ENCODE measurements around the gene VIPR1. TPM values are rescaled to one million over a fixed set of nuclear protein-coding genes. Genes with fewer than 3 reads are reported as not detected.

VIPR1 gene
- polyA plus RNA-seq, 6 donors from 2014 or later = 0.57 to 3.0 (median 0.69) TPM; not detected in 1

GRCh38 chr3:42532229-42532628 is 29.8 kb downstream of the VIPR1 start:
- H3K27me3 Mint-ChIP-seq = no peaks in the 10 kb centered on the region
- ATAC-seq (ENCODE audit: low read depth in 2 of 2) (no peak), DNase-seq (no peak)
- H3K36me3 Mint-ChIP-seq = no peaks in the 10 kb centered on the region
- H3K4me3 Mint-ChIP-seq = peak overlapping the region in 1 of 8 donors; percentile 48
- H3K27ac Mint-ChIP-seq = peak overlapping the region in 1 of 6 donors; percentile 66
- H3K9me3 Mint-ChIP-seq = peaks cover 0 to 3% (median 0%) of the 10 kb centered on the region in 7 donors
- H3K4me1 Mint-ChIP-seq = peaks cover 11 to 20% (median 12%) of the 10 kb centered on the region in 3 donors

DNA sequence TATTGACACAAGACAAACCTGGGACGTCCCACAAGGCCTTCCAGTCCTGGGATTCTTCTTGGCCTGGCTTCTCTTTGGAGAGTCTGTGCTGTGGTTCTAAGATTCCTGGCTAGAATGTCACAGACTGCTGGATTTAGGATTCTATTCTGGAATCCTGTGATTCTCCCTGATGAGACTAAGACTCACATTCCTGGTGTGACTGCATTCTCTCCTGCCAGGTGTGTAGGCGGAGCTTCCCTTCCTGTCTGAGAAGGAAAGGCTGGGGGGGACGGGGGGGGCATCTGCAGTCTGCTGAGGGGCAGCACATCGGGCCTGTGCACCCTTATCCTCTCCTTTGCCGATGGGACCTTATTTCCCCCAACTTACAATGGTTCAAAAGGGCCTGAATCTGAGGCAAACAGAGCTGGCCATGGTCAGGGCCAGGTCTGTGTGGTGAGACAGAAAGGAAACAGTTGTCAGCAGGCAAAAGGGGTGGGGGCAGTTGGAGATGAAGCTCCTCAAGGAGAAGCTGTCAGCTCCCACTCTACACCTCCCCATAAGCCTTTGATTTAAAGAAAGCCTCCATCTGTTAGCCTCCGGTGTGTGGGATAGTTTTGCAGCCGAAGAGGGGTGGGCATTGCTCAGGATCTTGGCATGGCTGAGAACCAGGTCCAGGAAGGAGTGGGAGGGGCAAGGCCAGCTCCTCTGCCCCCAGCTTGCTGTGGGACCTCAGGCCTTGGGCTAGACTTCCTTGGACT is 30.9 kb downstream of the VIPR1 start:
- Mint-ChIP-seq H3K36me3 (no peaks in the 10 kb centered on the region), H3K4me1 (peaks cover 11 to 20% (median 12%) of the 10 kb centered on the region in 3 donors), H3K9me3 (peaks cover 0 to 3% (median 0%) of the 10 kb centered on the region in 7 donors), H3K27ac (no peak overlapping the region), H3K4me3 (no peak overlapping the region), H3K27me3 (peaks cover 0 to 3% (median 0%) of the 10 kb centered on the region in 3 donors)
- ATAC-seq (ENCODE audit: low read depth in 2 of 2) (no peak), DNase-seq (no peak)

- H3K4me1 Mint-ChIP-seq = peaks cover 0 to 9% (median 4%) of the 10 kb centered on the region in 3 donors
- no peak for ATAC-seq (ENCODE audit: low read depth in 2 of 2)
- H3K9me3 Mint-ChIP-seq = no peaks in the 10 kb centered on the region
- H3K4me3 Mint-ChIP-seq = peak overlapping the region in 1 of 8 donors; percentile 15
- peak; percentile 8 for DNase-seq
- peaks cover 0 to 13% (median 6%) of the 10 kb centered on the region in 3 donors for H3K27me3 Mint-ChIP-seq
- H3K27ac Mint-ChIP-seq = peak overlapping the region in 1 of 6 donors; percentile 78
- H3K36me3 Mint-ChIP-seq = no peaks in the 10 kb centered on the region
These were observed 33.7 kb downstream of the VIPR1 start for GRCh38 chr3:42535981-42536784.

GRCh38 chr3:42537350-42537749 is 34.9 kb downstream of the VIPR1 start:
- Mint-ChIP-seq H3K36me3 (no peaks in the 10 kb centered on the region), H3K9me3 (no peaks in the 10 kb centered on the region), H3K4me1 (peaks cover 0 to 9% (median 4%) of the 10 kb centered on the region in 3 donors), H3K27me3 (peaks cover 0 to 13% (median 6%) of the 10 kb centered on the region in 3 donors), H3K27ac (peak overlapping the region in 1 of 6 donors; percentile 36), H3K4me3 (no peak overlapping the region)
- DNase-seq = no peak
- ATAC-seq (ENCODE audit: low read depth in 2 of 2) = no peak

DNA sequence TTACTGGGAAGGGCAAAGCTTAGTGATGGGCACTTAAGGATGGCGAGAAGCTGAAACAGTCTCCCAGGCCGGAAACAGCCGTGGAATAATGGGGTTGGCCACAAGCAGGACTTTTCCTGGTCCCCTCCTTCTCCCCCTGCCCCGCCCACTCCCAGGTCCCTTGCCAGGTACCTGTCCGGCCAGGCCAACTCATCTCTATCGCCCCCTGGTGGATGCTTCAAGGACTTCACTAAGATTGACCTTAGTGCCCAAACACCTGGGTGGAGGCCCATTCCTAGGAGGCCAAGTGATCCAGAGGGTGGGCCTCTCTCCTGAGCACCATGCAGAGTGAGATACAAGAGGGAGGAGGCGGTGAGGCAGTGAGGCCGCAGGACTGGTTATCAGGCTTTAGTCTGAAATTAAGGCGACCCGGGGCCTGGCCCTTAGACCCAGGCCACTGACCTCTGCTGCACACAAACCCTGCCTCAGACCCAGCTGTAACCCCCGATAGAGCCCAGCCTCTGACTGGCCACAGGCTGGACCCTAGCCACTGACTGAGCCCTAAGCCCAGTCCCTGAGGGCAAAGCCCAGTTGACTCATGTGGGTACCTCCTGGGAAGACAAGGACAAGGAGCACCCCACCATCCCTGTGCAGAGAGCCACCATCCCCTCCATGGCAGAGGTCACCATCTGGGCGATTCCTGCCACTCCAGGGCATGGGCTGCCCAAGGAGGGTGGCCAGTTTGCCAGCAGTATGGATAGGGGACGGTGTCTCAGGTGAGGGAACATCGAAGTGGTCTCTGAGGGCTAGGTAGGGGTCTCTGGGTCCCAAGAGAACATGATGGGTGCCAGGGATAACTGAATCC is 37.6 kb downstream of the VIPR1 start:
- Mint-ChIP-seq H3K4me3 (no peak overlapping the region), H3K27ac (peak overlapping the region in 1 of 6 donors; percentile 0), H3K27me3 (peaks cover 0 to 13% (median 6%) of the 10 kb centered on the region in 3 donors), H3K4me1 (peaks cover 0 to 9% (median 4%) of the 10 kb centered on the region in 3 donors), H3K9me3 (no peaks in the 10 kb centered on the region), H3K36me3 (no peaks in the 10 kb centered on the region)
- DNase-seq (peak; percentile 54), ATAC-seq (ENCODE audit: low read depth in 2 of 2) (peak; percentile 38 to 58)

DNA sequence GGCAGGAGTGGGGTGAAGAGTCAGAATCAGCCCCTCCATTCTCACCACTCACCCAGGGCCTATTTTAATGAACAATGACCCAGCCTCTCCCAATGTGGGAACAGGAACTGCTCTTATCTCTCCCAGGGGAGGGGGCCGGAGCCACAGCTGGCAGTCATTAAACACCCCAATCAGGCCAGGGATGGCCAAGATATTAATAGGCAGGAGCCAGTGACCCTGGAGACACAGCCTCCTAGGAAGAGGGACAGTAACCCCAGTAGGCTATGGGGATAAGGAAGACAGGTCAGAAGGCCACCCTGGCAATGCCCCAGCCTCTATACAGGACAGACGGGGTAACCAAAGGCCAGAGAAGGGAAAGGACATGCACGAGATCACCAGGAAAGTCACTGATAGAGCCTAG is 38.6 kb downstream of the VIPR1 start:
- no peak overlapping the region for H3K27ac Mint-ChIP-seq

DNA sequence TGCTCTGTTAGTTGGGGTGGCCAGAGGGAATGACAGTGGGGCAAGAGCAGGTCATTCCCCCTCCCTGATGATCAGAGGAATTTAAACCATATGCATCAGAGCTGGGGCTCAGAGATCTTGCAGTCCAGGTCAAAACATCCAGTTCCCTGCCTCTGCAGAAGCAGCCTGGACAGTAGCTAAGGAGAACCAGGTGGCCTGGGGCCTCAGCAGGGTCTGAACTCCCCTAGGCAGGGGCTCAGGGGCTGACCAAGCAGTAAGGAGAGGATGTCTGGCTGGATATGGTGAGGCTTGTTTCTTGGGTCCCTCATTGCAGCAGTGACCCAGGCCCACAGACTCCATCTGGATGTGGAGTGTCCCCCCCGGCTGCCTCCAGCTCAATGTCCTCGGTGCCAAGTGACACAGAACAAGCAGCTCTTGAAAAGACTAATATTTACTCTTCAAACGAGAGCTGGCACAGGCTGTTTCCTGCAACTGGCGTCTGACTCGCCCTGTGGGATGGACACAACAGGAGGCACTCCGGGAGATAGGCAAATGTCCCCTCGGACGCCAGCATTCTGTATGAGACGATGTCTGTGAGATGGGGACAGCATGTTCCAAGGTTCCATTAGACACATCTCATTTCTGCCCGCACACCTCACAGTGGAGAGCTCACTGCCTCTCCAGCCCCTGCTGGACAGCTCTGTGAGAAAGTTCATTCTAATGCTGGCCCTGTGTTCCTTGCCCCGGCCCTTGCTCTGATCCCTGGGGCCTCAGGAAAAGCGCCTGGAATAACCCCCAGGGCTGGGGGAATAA is 42.2 kb downstream of the VIPR1 start:
- Mint-ChIP-seq H3K9me3 (no peaks in the 10 kb centered on the region), H3K4me3 (no peak overlapping the region), H3K4me1 (peaks cover 0 to 3% (median 2%) of the 10 kb centered on the region in 3 donors), H3K27me3 (peaks cover 0 to under 1% (median under 1%) of the 10 kb centered on the region in 3 donors), H3K36me3 (no peaks in the 10 kb centered on the region), H3K27ac (no peak overlapping the region)
- DNase-seq (no peak), ATAC-seq (ENCODE audit: low read depth in 2 of 2) (no peak)

More for the DNA sequence above, 38.6 kb downstream of the VIPR1 start:
- H3K4me1 Mint-ChIP-seq = peaks cover 0 to 9% (median 4%) of the 10 kb centered on the region in 3 donors
- H3K4me3 Mint-ChIP-seq = no peak overlapping the region
- no peak for ATAC-seq (ENCODE audit: low read depth in 2 of 2)
- H3K27me3 Mint-ChIP-seq = peaks cover 0 to 13% (median 6%) of the 10 kb centered on the region in 3 donors
- H3K9me3 Mint-ChIP-seq = no peaks in the 10 kb centered on the region
- DNase-seq = no peak
- H3K36me3 Mint-ChIP-seq = no peaks in the 10 kb centered on the region

DNA sequence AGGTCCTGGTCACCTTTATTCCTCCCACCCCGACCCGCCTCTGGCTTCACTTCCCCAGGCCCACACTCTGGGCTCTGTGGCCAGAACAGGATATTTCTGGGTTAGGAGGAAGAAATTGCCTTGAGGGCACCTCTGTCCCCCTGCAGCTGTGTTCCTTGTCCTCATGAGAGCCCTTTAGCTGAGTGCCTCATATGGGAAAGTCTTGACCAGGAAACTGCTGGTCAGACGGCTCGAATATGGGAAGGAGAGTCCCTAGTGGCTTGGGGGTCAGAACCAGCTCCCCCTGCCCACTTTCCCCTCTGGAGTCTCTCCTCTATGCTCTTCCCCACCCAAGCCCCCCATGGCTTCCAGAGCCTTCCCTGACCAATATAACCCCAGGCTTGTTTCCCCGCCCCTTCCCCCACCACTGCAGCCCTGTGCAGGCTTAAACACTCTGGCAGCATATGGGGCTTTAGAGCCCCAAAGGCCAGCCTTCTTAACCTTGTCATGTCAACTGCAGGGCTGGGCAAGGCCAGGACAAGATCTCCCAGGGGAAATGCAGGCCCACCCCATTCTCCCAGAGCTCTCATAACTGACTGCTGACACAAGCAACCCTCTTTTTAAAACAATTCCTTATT is 42.9 kb downstream of the VIPR1 start:
- DNase-seq = no peak
- no peaks in the 10 kb centered on the region for H3K27me3 Mint-ChIP-seq
- peaks cover 0 to 2% (median 0%) of the 10 kb centered on the region in 3 donors for H3K4me1 Mint-ChIP-seq
- no peaks in the 10 kb centered on the region for H3K9me3 Mint-ChIP-seq
- H3K36me3 Mint-ChIP-seq = no peaks in the 10 kb centered on the region
- H3K27ac Mint-ChIP-seq = peak overlapping the region in 1 of 6 donors; percentile 10
- H3K4me3 Mint-ChIP-seq = no peak overlapping the region
- ATAC-seq (ENCODE audit: low read depth in 2 of 2) = no peak

- DNase-seq (no peak), ATAC-seq (ENCODE audit: low read depth in 2 of 2) (no peak)
- H3K27me3 Mint-ChIP-seq = no peaks in the 10 kb centered on the region
- no peaks in the 10 kb centered on the region for H3K36me3 Mint-ChIP-seq
- peak overlapping the region in 2 of 6 donors; percentile 22 to 37 for H3K27ac Mint-ChIP-seq
- H3K9me3 Mint-ChIP-seq = no peaks in the 10 kb centered on the region
- H3K4me1 Mint-ChIP-seq = peaks cover 0 to 2% (median 0%) of the 10 kb centered on the region in 3 donors
- peak overlapping the region in 1 of 8 donors; percentile 42 for H3K4me3 Mint-ChIP-seq
These were observed 44.3 kb downstream of the VIPR1 start for GRCh38 chr3:42546691-42547213.

DNA sequence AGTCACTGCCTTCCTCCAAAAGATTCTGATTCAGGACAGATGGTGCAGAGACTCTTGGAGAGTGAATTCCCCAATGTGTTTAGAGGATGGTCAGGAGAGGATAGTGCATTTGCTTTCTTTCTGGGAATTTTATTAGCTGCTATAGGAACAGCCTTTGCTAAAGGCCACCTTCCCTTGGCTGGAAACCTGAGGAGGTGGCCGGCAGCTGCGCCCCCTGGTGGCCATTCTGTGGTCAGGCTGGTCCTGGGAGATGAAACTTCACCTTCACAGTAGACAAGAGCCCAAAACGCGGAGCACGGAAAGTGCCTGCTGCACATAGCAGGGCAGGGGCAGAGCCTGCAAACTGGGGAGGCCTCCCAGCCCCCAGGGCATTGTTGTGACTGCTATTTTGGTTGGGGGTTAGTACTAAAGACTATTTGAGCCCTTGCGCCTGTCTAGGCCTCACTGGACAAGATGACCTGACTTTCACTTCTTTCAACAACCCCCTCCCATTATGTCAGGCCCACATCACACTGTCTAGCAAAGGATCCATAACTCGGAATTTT is 45.0 kb downstream of the VIPR1 start:
- peaks cover 0 to 2% (median 0%) of the 10 kb centered on the region in 3 donors for H3K4me1 Mint-ChIP-seq
- peak overlapping the region in 4 of 6 donors; percentile 6 to 68 (median 14) for H3K27ac Mint-ChIP-seq
- H3K4me3 Mint-ChIP-seq = no peak overlapping the region

GRCh38 chr3:42549131-42549530 is 46.7 kb downstream of the VIPR1 start:
- no peak for DNase-seq
- peaks cover 0 to 2% (median 0%) of the 10 kb centered on the region in 3 donors for H3K4me1 Mint-ChIP-seq
- H3K27ac Mint-ChIP-seq = peak overlapping the region in 1 of 6 donors; percentile 45
- no peak overlapping the region for H3K4me3 Mint-ChIP-seq
- H3K36me3 Mint-ChIP-seq = peaks cover 13 to 15% of the 10 kb centered on the region in 2 donors
- H3K27me3 Mint-ChIP-seq = no peaks in the 10 kb centered on the region
- ATAC-seq (ENCODE audit: low read depth in 2 of 2) = no peak
- no peaks in the 10 kb centered on the region for H3K9me3 Mint-ChIP-seq

More for the DNA sequence above, 45.0 kb downstream of the VIPR1 start:
- ATAC-seq (ENCODE audit: low read depth in 2 of 2) (peak; percentile 66 to 70), DNase-seq (peak; percentile 44)
- Mint-ChIP-seq H3K36me3 (no peaks in the 10 kb centered on the region), H3K27me3 (no peaks in the 10 kb centered on the region), H3K9me3 (no peaks in the 10 kb centered on the region)

All from naive B cell (primary cell).